GM18951 (cell line): ENCODE results near the gene DNAJC5.
"Not testable (repeated sequence)": the region's sequence is repeated elsewhere in the genome, so short reads cannot be mapped to it uniquely, and the experiment has no call there.

Experiments
- POLR2A ChIP-seq: IDR thresholded peaks from 4 replicates; pipeline ENCODE4 v1.6.1; 2011; ENCODE audit warnings: mild to moderate bottlenecking; ENCODE audit not compliant: insufficient read length, insufficient read depth; ENCODE audit errors: extremely low read depth
- in situ Hi-C: fragments of 300-500 bp; cut with MboI; formaldehyde crosslinking; loops from one replicate; pipeline ENCODE4 v1.12.0; 2022; ENCODE audit warnings: low sequenced_read_pairs, mixed read lengths, inconsistent platforms; ENCODE audit not compliant: unreplicated experiment

The DNAJC5 gene

DNA sequence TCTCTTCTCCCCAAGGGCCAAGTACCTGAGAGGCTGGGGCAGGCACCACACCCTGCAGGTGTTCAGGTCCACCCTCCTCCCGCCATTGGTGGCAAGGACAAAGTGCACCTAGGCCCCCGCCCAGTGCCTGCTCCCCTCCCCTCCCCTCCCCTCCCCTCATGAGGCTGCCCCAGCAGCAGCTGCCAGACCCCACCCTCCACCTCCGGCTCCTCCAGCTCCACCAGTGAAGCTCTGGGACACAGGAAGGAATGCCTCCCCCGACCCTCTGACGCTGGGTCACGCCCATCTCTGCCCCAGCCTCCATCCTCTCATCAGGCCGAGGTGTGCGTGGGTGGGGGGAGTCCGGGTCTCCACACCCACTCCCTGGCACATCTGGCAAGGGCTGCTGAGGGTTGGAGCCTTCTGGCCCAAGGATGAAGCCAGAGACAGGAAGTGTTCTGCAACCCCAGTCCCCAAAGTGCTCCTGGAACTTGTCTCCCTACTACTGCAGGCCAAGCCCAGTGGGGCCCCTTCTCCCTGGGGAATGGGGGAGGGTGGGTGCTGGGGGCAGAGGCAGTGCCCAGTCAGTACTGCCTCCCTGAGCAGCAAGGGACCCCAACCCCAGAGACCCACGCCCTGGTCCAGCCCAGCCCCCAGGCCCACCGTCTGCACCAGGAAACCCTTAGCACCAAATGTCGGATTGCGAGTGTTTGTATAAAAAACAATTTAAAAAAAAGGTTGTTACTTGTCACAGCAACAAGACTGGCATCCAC lies 62.9 kb downstream of the DNAJC5 start:
- in situ Hi-C loops, result no loop called here
- TF ChIP-seq POLR2A, result no peak

DNA sequence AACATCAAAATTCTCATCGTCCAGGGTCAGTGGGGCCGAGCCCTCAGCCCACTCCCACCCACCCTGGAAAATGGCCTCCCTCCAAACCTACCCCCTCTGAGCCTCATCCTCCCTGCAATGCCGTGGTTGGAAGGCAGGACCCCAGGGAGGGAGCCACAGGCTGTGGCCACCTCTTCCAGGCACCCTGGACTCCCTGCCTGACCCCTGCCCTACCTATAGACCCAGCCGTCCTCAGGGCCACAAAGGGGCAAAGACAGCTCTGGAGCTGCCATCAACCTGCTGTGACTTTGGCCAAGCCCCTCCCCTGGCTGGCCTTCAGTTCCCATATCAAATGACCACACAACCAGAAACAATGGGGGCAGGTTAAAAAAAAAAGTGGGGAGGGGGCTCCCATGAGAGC lies 63.5 kb downstream of the DNAJC5 start:
- in situ Hi-C loops, result no loop called here
- TF ChIP-seq POLR2A, result no peak

DNA sequence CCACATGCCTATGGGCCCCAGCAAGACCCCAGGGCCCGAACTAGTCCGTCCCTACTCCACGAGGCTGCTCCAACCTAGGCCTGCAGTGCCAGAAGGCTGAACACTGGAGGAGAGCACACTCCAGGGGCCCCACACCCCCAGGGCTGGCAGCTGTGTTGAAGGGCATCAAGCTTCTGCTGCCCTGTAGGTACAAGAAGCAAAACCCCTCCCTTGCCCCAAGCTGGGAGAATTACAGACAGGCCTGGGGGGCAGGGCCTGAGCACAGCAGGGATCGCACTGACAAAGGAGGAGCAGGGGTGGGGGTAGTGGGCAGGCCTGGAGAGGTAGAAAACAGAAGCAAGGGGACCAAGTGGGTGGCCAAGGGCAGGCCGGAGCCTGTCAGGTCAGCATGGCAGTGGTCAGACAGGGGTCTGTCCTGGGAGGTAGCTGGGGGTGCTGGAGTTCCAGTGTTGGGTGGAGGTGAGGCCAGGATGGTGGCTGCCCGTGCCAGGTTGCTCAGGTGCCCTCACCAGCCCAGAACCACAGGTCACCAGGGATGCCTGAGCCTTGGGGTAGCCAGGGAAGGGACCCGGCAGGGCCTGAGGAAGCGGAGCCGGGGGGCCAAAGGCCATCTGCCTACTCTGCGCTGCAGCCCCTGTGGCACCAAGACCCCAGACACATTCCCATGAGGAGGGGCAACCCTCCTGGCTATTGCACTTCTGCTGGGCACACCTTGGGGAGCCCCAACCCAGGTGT lies 64.2 kb downstream of the DNAJC5 start:
- in situ Hi-C loops, result no loop called here

DNA sequence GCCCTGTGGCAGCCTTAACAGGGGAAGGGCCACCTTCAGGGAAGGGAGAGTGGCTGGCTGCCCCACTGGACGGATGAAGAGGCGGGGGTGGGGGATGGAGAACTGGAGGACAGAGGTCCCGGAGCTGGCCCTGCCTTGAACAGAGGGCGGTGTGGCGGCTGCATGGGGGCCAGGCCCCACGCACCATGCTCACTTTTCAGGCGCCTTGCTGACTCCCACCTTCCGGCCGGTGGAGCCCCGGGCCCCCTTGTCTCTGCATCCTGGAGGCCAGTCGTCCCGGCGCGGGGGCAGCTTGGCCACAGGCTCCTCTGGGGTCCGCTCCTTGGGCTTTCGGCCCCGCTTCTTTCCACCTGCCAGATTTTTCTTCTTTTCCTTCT lies 64.8 kb downstream of the DNAJC5 start:
- in situ Hi-C loops, result no loop called here
- TF ChIP-seq POLR2A, result no peak

More for the DNA sequence above, 64.2 kb downstream of the DNAJC5 start:
- TF ChIP-seq POLR2A, result no peak

DNA sequence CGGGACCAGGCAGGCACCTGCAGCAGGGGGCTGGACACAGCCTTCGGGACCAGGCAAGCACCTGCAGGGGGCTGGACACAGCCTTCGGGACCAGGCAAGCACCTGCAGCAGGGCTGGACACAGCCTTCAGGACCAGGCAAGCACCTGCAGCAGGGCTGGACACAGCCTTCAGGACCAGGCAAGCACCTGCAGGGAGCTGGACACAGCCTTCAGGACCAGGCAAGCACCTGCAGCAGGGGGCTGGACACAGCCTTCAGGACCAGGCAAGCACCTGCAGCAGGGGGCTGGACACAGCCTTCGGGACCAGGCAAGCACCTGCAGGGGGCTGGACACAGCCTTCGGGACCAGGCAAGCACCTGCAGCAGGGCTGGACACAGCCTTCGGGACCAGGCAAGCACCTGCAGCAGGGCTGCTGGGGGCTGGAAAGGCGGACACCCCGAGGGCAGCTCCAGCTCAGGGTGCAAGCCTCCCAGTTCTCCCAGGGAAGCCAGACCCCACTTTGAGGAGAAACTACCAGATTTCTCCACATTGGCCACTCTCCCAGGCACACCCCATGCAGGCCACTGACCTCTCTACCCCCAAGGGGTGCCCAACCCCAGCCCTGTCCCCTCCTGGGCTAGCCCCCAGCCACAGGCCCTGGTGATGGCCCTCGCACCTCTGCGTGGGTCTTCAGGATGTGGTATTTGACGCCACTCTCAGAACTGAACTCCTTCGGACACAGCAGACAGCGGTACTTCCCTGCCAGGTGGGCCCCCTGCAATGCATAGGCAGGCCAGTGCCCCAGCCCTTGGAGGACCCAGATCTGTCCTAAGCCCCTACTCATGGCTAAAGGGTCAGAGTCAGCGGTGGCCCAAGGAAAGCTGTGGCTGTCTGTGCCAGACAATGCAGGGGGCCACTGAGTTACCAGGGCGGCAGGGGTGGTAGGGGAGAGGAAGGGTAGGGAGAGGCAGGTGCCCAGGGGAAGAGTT lies 66.0 kb downstream of the DNAJC5 start:
- in situ Hi-C loops, result not testable (repeated sequence)

DNA sequence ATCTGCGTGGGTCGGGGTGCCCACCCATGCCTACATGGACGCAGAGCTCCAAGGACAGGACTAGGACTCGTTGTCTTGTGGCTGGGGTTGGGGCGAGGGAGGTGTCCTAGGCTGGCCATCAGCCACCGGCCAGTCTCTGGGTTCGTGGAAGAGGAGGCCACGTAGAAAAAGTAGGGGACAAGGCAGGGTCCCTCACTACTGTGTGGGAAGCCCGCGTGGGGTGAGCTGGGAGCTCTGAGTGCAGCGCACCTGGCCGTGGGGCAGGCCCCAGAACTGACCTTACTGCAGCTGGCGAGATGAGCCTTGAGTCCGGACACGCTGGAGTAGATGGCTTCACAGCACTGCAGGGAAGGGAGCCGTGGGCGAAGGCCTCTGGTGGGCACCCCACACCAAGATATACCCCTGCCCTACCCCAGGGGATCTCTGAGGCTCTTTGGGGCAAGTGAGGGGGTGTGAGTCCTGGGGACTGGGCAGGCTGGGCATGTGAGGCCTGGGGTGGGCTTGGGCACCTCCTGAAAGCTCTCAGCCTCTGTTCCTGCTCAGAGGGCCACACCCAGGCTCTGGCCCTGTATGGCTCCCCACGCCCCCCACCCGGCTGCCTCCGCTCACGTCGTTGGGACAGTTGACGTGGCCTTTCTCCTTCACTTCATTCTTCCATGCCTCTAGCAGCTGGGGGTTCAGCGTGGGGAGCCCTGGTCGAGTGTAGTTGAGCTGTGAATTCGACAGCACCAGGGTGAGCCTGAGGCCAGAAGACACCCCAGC lies 66.9 kb downstream of the DNAJC5 start:
- in situ Hi-C loops, result no loop called here
- TF ChIP-seq POLR2A, result no peak

DNA sequence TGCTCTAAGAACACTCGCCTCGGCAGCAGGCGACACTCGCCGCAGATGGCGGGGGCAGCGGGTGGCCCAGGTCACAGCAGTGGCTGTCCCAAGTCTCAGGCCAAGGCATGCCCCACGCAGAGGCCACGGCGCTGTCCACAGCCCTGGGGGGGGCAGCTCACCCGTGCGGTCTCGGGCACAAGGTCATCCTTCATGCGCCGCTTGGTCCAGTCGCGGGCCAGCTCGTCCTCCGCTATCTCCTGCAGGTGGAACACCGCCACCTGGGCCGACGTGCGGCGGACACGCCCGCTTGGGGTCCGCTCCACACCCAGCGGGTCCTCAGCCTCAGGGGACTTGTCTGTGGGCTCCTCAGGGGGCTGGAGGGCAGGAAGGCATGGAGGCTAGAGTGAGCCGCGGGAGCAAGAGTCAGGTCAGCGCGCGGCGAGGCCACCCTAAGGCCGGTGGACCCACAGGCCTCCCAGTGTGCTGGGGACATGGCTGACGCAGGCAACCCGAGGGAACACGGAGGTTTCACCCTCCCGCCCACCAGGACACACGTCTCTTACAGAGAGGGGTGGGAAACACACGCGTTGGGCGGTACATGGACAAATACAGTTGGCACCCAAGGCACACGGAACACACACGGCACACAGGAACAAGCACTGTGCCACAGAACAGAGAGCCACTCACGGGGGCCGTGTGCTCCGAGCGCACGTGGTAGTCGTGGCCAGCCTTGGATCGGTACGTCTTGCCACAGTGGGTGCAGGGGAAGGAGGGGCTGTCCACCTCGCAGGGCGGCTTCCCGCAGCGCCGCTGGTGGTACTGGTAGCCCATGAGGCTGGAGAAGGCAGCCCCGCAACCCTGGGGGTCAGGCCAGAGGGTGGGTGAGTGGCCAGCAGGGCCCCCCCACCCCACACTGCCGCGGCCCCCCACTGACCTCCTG lies 67.8 kb downstream of the DNAJC5 start:
- no peak for TF ChIP-seq POLR2A

DNA sequence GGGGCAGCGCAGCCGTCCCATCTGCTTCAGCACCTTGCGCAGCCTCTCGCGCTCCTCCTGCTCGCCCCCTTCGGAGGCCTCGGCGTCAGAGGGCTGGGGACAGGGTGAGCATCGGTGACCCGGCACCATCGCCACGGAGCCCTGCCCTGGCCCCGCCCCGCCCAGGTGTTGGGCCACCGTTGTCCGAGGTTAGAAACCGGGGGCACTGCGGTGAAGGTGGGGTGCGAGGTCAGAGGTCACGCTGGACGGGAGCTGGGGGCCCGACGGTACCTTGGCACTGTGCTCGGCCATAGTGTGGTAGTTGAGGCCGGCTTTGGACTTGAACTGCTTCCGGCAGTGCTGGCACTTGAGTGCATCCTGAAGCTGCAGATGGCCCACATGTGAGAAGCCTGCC lies 68.4 kb downstream of the DNAJC5 start:
- in situ Hi-C loops, result no loop called here
- TF ChIP-seq POLR2A, result no peak

More for the DNA sequence above, 67.8 kb downstream of the DNAJC5 start:
- in situ Hi-C loops, result no loop called here

DNA sequence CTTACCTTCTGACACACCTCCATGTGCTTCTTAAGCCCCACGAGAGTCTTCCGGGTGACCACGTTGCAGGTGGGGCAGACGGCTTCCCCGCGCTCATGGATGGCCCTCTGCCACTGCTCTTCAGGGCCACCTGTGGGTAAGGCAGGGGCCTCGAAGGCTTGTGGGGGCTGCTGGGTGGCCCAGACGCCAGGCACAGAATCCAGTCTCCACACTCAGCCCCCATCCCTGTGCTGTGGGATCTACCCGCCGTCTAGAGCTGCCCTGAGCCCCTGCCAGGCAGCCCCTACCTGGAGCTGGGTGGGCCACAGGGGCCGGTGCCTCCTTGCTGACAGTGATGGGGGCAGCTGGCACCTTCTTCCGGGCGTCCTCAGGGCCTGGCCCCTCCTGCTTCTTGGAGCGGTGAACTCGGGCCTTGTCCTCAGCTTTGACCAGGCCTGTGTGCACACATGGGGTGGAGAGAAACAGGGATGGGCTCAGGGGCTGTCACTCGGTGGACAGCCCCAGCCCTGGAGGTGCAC lies 68.9 kb downstream of the DNAJC5 start:
- in situ Hi-C loops, result no loop called here
- no peak for TF ChIP-seq POLR2A

DNA sequence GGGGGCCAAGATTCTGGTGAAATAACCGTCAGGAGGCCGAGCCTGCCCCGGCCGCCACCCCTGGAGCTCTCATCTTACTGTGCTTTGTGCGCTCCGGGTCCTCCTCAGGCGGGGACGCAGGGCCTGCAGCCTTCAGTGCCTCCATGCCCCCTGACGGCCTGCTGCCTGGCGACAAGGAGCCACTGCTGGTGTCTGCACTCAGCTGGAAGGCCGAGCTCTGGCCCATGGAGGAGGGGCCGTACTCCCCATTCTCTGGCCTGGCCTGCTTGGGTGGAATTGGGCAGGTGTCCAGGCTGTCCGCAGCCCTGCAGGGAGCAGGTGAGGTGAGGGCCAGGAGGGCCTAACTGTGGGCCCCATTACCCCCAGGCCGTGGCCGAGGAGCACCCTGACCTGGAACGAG lies 69.5 kb downstream of the DNAJC5 start:
- TF ChIP-seq POLR2A, result no peak

DNA sequence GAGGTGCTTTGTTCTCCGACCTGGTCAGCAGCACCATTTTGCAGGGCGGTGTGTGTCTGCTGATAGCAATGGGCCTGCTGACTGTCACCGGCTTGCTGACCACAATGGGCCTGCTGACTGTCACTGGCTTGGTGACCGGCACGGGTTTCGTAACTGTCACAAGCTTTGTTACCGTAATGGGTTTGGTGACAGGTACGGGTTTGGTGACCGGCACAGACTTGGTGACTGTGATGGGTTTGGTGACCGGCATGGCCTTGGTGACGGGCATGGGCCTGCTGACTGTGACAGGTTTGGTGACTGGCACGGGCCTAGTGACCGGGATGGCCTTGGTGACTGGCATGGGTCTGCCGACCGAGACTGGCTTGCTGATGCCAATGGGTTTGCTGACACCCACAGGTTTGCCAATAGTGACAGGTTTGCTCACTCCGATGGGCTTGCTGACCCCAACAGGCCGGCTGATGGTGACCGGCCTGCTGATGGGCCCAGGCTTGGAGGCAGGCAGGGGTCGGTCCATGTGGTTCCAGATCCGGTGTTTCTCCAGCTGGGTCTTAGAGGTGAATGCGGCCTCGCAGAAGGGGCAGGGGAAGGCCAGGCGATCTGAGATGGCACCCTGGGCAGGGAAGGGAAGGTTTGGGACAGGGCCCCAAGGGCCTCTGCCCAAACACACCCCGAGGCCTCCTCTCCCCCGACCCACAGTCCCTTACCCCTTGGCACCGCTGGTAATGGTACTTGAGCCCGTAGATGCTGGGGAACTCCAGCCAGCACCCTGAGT lies 71.4 kb downstream of the DNAJC5 start:
- no peak for TF ChIP-seq POLR2A
- in situ Hi-C loops, result no loop called here

More for the DNA sequence above, 69.5 kb downstream of the DNAJC5 start:
- in situ Hi-C loops, result no loop called here
